SK-N-SH (cell line): Measurements from ENCODE around the gene RNF227. TPM values are rescaled to one million over a fixed set of nuclear protein-coding genes. Genes with fewer than 3 reads are reported as not detected.

Source experiments
- CTCF ChIA-PET: fragments of 300-600, 350-600 bp; formaldehyde crosslinking; extraction: SDS; loops from one replicate; lab custom pipeline; 2021; lab: Yijun Ruan, JAX
- POLR2A ChIA-PET: fragments of 350-600 bp; sonication (Branson Sonifier 250); formaldehyde crosslinking; extraction: SDS; loops from one replicate; lab custom pipeline; 2020; ENCODE audit warnings: antibody characterized with exemption, inconsistent platforms; lab: Yijun Ruan, JAX
- DNase-seq: peaks from one replicate; pipeline ENCODE4 v3.0.0; 2012
- H2AFZ ChIP-seq: fragments of 200-600 bp; sonication (generic); 2 replicates; pipeline ENCODE4 v1.8.1; 2016; ENCODE audit warnings: antibody characterized with exemption, mild to moderate bottlenecking, low read depth
- H3F3A ChIP-seq: fragments of 200-600 bp; sonication (generic); replicated peaks from 2 replicates; pipeline ENCODE3; 2016; ENCODE audit warnings: antibody characterized with exemption, mild to moderate bottlenecking; ENCODE audit not compliant: insufficient read depth
- H3K27ac ChIP-seq, 2 experiments: fragments of 200-500 bp in 1 of 2; fragments of 200-600 bp in 1 of 2; sonication (Bioruptor generic) in 1 of 2; sonication (generic), shearing (Covaris generic) in 1 of 2; 2 replicates each; pipeline versions ENCODE4 v1.5.1 to v1.6.1; 2014 to 2016; ENCODE audit warnings: low read depth in 2 of 2, inconsistent platforms in 1 of 2, low read length in 1 of 2, mild to moderate bottlenecking in 1 of 2, mixed read lengths in 1 of 2
- H3K27me3 ChIP-seq: fragments of 200-600 bp; sonication (generic), shearing (Covaris generic); 2 replicates; pipeline ENCODE4 v1.6.1; 2016; ENCODE audit warnings: mixed run types; ENCODE audit not compliant: insufficient read depth
- H3K36me3 ChIP-seq, 2 experiments: fragments of 200-500 bp in 1 of 2; fragments of 200-600 bp in 1 of 2; sonication (Bioruptor generic) in 1 of 2; sonication (generic) in 1 of 2; replicated peaks in 1 of 2; 2 replicates each; pipeline versions ENCODE3 to v1.5.1; 2014 to 2016; ENCODE audit warnings: low read length in 1 of 2, mild to moderate bottlenecking in 1 of 2; ENCODE audit not compliant: insufficient read depth in 2 of 2, control insufficient read depth in 1 of 2
- H3K4me1 ChIP-seq, 2 experiments: fragments of 200-500 bp in 1 of 2; fragments of 200-600 bp in 1 of 2; sonication (Bioruptor generic) in 1 of 2; sonication (generic), shearing (Covaris generic) in 1 of 2; 2 replicates each; pipeline versions ENCODE4 v1.5.1 to v1.6.1; 2014 to 2016; ENCODE audit warnings: low read depth in 1 of 2, low read length in 1 of 2, mixed run types in 1 of 2; ENCODE audit not compliant: insufficient read depth in 2 of 2, control insufficient read depth in 1 of 2
- H3K4me2 ChIP-seq: fragments of 200-600 bp; sonication (generic), shearing (Covaris generic); 2 replicates; pipeline ENCODE4 v1.6.1; 2017; ENCODE audit warnings: mixed run types
- H3K4me3 ChIP-seq, 2 experiments: fragments of 200-500 bp in 1 of 2; fragments of 200-600 bp in 1 of 2; sonication (Bioruptor generic) in 1 of 2; sonication (generic), shearing (Covaris generic) in 1 of 2; 2 replicates each; pipeline versions ENCODE4 v1.5.1 to v1.8.1; 2014 to 2016; ENCODE audit warnings: low read depth in 2 of 2, inconsistent platforms in 1 of 2, low read length in 1 of 2, mild to moderate bottlenecking in 1 of 2, mixed read lengths in 1 of 2, moderate library complexity in 1 of 2
- H3K79me2 ChIP-seq: fragments of 200-600 bp; sonication (generic); 2 replicates; pipeline ENCODE4 v1.8.1; 2017; ENCODE audit warnings: mild to moderate bottlenecking; ENCODE audit not compliant: insufficient read depth
- H3K9ac ChIP-seq: fragments of 200-600 bp; sonication (generic); 2 replicates; pipeline ENCODE4 v1.6.1; 2017; ENCODE audit warnings: mixed run types
- H3K9me2 ChIP-seq: fragments of 200-600 bp; sonication (generic); 2 replicates; pipeline ENCODE4 v1.6.1; 2017; ENCODE audit warnings: mixed run types
- H3K9me3 ChIP-seq: fragments of 200-600 bp; sonication (generic); 2 replicates; pipeline ENCODE4 v1.6.1; 2017; ENCODE audit warnings: mixed run types, mild to moderate bottlenecking, moderate library complexity
- H4K20me1 ChIP-seq: fragments of 200-600 bp; sonication (generic); 2 replicates; pipeline ENCODE4 v1.6.1; 2017; ENCODE audit warnings: mild to moderate bottlenecking, mixed run types; ENCODE audit not compliant: insufficient read depth
- CHD2 ChIP-seq: fragments of 150-350 bp; IDR thresholded peaks from 2 replicates; pipeline ENCODE4 v1.6.1; 2018; ENCODE audit warnings: low read length; ENCODE audit not compliant: partially characterized antibody
- EP300 ChIP-seq, 2 experiments: IDR thresholded peaks; 2 replicates each; pipeline versions ENCODE4 v1.4.0 to v1.6.1; 2012; ENCODE audit warnings: borderline replicate concordance in 1 of 2, low read depth in 1 of 2, low read length in 1 of 2
- FOXM1 ChIP-seq: IDR thresholded peaks from 2 replicates; pipeline ENCODE4 v1.4.0; 2012; ENCODE audit warnings: low read depth, mild to moderate bottlenecking
- GABPA ChIP-seq: IDR thresholded peaks from 2 replicates; pipeline ENCODE4 v1.4.0; 2012; ENCODE audit warnings: low read depth, mild to moderate bottlenecking
- MXI1 ChIP-seq: IDR thresholded peaks from 2 replicates; pipeline ENCODE4 v1.6.1; 2012; ENCODE audit warnings: mild to moderate bottlenecking, low read depth, low read length, improper control_type of control experiment
- NFIC ChIP-seq: IDR thresholded peaks from 2 replicates; pipeline ENCODE4 v1.4.0; 2012; ENCODE audit warnings: borderline replicate concordance
- NRF1 ChIP-seq: IDR thresholded peaks from 2 replicates; pipeline ENCODE4 v1.6.1; 2012; ENCODE audit warnings: low read depth, mild to moderate bottlenecking, low read length
- POLR2AphosphoS5 ChIP-seq: IDR thresholded peaks from 2 replicates; pipeline ENCODE4 v1.6.1; 2012; ENCODE audit warnings: low read depth, low read length
- RAD21 ChIP-seq: IDR thresholded peaks from 2 replicates; pipeline ENCODE4 v1.6.1; 2012; ENCODE audit warnings: mild to moderate bottlenecking, low read length
- RFX5 ChIP-seq: IDR thresholded peaks from 2 replicates; pipeline ENCODE4 v1.6.1; 2012; ENCODE audit warnings: mild to moderate bottlenecking, improper control_type of control experiment, low read length
- RXRA ChIP-seq: IDR thresholded peaks from 2 replicates; pipeline ENCODE4 v1.4.0; 2012; ENCODE audit warnings: low read depth, mild to moderate bottlenecking, borderline replicate concordance
- SIN3A ChIP-seq: IDR thresholded peaks from 2 replicates; pipeline ENCODE4 v1.6.1; 2012; ENCODE audit warnings: low read depth, mild to moderate bottlenecking, low read length, moderate library complexity, borderline replicate concordance
- SMC3 ChIP-seq: IDR thresholded peaks from 2 replicates; pipeline ENCODE4 v1.6.1; 2012; ENCODE audit warnings: low read depth, low read length, improper control_type of control experiment
- TAF1 ChIP-seq: IDR thresholded peaks from 2 replicates; pipeline ENCODE4 v1.6.1; 2012; ENCODE audit warnings: low read depth, mild to moderate bottlenecking, low read length, moderate library complexity, borderline replicate concordance
- TCF12 ChIP-seq: IDR thresholded peaks from 2 replicates; pipeline ENCODE4 v1.4.0; 2012
- YY1 ChIP-seq: IDR thresholded peaks from 2 replicates; pipeline ENCODE4 v1.4.0; 2012; ENCODE audit warnings: low read depth, mild to moderate bottlenecking
- WGBS: methylation state at CpG from one replicate; pipeline ENCODE4 v1.1.6; 2017; ENCODE audit warnings: low lambda C conversion rate; 5-methylcytosine and 5-hydroxymethylcytosine counted together
- polyA plus RNA-seq, 3 experiments: library from polyadenylated mRNA; depleted of rRNA; stranded (reverse); fragments of >200 nt; gene quantifications; 2 replicates each; pipeline ENCODE4 v1.2.3, GENCODE V29; 2012
- TF ChIP-seq, protein P1 (sequence below): IDR thresholded peaks from 2 replicates; pipeline ENCODE4 v1.4.0; 2012; ENCODE audit warnings: low read depth
- TF ChIP-seq, protein P2 (sequence below): IDR thresholded peaks from 2 replicates; pipeline ENCODE4 v1.6.1; 2012; ENCODE audit warnings: mild to moderate bottlenecking, low read depth, low read length, moderate library complexity
- TF ChIP-seq, protein P3 (sequence below): fragments of 150-350 bp; IDR thresholded peaks from 2 replicates; pipeline ENCODE4 v1.6.1; 2017; ENCODE audit warnings: antibody characterized with exemption, low read length, low read depth, borderline replicate concordance
- TF ChIP-seq, protein P4 (sequence below): IDR thresholded peaks from 2 replicates; pipeline ENCODE4 v1.4.0; 2012; ENCODE audit warnings: low read depth, borderline replicate concordance
- TF ChIP-seq, protein P5 (sequence below): fragments of 200-600 bp; sonication (generic); IDR thresholded peaks from 2 replicates; pipeline ENCODE4 v1.6.1; 2017; ENCODE audit warnings: antibody characterized with exemption, mild to moderate bottlenecking, moderate library complexity
- TF ChIP-seq, protein P6 (sequence below): IDR thresholded peaks from 2 replicates; pipeline ENCODE4; 2012

Gene RNF227
- polyA plus RNA-seq, 1 of the 3 experiments (the other 2 are of a cell fraction), result 7.4 TPM

DNA sequence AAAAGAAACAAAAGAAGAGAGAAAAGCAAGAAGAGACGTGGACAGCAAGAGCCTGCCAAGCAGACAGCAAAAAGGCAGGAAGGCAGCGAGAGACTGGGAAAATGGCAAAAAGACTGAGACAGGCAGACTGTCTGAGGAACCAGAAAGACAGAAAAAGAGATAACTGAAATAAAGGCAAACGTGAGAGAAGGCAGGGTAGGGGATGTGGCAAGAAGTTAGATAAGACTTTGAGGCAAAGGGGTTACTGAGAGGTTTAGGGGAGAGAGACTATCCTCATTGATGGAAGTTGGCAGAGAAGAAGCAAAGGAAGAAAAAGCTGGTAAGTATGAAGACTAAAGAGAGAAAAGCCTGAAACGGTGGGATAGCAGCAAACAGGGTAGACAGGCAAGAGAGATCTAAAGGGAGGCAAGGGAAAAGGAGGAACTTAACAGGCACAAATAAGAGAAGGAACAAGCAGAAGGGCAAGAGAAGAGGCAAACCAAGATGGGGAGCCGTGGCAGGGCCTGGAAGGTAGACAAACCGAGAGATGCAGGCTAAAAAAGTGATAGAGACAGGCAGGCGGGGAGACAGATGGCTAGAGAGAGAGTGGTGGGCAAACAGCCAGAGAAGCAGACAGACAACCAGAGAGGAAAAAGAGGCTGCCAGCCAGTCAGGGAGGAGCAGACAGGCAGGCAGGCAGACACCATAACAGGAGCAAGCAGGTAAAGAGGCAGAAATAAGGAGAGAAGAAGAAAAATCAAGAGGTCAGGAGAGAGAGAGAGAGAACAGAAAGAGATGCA lies 34.6 kb downstream of the RNF227 start:
- Histone ChIP-seq H3K4me3 (0 out of 4 replicates have a peak overlapping the region, but pooled peaks of 1 of the 2 experiments have one; percentile 6), H4K20me1 (no peaks in the 10 kb centered on the region), H3K4me2 (peak overlapping the region; percentile 66), H3K27ac (peak overlapping the region; percentile 69 to 100; a peak in 3 of 4 replicates), H3K9me3 (no peaks in the 10 kb centered on the region), H2AFZ (no peak overlapping the region), H3F3A (peaks cover 24% of the 10 kb centered on the region), H3K79me2 (peaks cover 13% of the 10 kb centered on the region), H3K27me3 (no peaks in the 10 kb centered on the region), H3K36me3 (peaks cover 22 to 38% of the 10 kb centered on the region in 2 experiments), H3K4me1 (peaks cover 13 to 47% of the 10 kb centered on the region in 2 experiments), H3K9me2 (no peaks in the 10 kb centered on the region), H3K9ac (0 out of 2 replicates have a peak overlapping the region, but pooled peaks have one; percentile 10)
- ChIA-PET POLR2A (no interaction called here), CTCF (interaction anchor here (1.9 kb wide), 1 partner anchor 17 kb away, joined by 6 read pairs; no protein-coding TSS in a partner anchor)
- peak; percentile 65 for DNase-seq
- 48% methylated on average over 7 of the region's 7 CpGs for WGBS
- TF ChIP-seq EP300 (IDR thresholded peaks at IDR 0.05; ENCODE audit: borderline replicate concordance in 1 of 2, low read depth in 1 of 2, low read length in 1 of 2) (peak in 1 of 2 experiments; percentile 49; a peak in 1 of 4 replicates), GABPA (no peak), FOXM1 (no peak), YY1 (no peak), CHD2 (no peak), NFIC (no peak), RFX5 (no peak), TCF12 (no peak), MXI1 (no peak), RXRA (no peak), SMC3 (no peak), POLR2AphosphoS5 (no peak), TAF1 (no peak), NRF1 (no peak), SIN3A (no peak), RAD21 (peak; percentile 20; the same call in 1 of the 2 replicates)
- TF ChIP-seq, protein P1, sequence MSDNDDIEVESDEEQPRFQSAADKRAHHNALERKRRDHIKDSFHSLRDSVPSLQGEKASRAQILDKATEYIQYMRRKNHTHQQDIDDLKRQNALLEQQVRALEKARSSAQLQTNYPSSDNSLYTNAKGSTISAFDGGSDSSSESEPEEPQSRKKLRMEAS, result no peak
- TF ChIP-seq, protein P2, sequence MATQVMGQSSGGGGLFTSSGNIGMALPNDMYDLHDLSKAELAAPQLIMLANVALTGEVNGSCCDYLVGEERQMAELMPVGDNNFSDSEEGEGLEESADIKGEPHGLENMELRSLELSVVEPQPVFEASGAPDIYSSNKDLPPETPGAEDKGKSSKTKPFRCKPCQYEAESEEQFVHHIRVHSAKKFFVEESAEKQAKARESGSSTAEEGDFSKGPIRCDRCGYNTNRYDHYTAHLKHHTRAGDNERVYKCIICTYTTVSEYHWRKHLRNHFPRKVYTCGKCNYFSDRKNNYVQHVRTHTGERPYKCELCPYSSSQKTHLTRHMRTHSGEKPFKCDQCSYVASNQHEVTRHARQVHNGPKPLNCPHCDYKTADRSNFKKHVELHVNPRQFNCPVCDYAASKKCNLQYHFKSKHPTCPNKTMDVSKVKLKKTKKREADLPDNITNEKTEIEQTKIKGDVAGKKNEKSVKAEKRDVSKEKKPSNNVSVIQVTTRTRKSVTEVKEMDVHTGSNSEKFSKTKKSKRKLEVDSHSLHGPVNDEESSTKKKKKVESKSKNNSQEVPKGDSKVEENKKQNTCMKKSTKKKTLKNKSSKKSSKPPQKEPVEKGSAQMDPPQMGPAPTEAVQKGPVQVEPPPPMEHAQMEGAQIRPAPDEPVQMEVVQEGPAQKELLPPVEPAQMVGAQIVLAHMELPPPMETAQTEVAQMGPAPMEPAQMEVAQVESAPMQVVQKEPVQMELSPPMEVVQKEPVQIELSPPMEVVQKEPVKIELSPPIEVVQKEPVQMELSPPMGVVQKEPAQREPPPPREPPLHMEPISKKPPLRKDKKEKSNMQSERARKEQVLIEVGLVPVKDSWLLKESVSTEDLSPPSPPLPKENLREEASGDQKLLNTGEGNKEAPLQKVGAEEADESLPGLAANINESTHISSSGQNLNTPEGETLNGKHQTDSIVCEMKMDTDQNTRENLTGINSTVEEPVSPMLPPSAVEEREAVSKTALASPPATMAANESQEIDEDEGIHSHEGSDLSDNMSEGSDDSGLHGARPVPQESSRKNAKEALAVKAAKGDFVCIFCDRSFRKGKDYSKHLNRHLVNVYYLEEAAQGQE, result no peak
- TF ChIP-seq, protein P3, sequence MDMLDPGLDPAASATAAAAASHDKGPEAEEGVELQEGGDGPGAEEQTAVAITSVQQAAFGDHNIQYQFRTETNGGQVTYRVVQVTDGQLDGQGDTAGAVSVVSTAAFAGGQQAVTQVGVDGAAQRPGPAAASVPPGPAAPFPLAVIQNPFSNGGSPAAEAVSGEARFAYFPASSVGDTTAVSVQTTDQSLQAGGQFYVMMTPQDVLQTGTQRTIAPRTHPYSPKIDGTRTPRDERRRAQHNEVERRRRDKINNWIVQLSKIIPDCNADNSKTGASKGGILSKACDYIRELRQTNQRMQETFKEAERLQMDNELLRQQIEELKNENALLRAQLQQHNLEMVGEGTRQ, result no peak
- TF ChIP-seq, protein P4, sequence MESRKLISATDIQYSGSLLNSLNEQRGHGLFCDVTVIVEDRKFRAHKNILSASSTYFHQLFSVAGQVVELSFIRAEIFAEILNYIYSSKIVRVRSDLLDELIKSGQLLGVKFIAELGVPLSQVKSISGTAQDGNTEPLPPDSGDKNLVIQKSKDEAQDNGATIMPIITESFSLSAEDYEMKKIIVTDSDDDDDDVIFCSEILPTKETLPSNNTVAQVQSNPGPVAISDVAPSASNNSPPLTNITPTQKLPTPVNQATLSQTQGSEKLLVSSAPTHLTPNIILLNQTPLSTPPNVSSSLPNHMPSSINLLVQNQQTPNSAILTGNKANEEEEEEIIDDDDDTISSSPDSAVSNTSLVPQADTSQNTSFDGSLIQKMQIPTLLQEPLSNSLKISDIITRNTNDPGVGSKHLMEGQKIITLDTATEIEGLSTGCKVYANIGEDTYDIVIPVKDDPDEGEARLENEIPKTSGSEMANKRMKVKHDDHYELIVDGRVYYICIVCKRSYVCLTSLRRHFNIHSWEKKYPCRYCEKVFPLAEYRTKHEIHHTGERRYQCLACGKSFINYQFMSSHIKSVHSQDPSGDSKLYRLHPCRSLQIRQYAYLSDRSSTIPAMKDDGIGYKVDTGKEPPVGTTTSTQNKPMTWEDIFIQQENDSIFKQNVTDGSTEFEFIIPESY, result no peak
- TF ChIP-seq, protein P5, sequence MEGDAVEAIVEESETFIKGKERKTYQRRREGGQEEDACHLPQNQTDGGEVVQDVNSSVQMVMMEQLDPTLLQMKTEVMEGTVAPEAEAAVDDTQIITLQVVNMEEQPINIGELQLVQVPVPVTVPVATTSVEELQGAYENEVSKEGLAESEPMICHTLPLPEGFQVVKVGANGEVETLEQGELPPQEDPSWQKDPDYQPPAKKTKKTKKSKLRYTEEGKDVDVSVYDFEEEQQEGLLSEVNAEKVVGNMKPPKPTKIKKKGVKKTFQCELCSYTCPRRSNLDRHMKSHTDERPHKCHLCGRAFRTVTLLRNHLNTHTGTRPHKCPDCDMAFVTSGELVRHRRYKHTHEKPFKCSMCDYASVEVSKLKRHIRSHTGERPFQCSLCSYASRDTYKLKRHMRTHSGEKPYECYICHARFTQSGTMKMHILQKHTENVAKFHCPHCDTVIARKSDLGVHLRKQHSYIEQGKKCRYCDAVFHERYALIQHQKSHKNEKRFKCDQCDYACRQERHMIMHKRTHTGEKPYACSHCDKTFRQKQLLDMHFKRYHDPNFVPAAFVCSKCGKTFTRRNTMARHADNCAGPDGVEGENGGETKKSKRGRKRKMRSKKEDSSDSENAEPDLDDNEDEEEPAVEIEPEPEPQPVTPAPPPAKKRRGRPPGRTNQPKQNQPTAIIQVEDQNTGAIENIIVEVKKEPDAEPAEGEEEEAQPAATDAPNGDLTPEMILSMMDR, result no peak
- TF ChIP-seq, protein P6, sequence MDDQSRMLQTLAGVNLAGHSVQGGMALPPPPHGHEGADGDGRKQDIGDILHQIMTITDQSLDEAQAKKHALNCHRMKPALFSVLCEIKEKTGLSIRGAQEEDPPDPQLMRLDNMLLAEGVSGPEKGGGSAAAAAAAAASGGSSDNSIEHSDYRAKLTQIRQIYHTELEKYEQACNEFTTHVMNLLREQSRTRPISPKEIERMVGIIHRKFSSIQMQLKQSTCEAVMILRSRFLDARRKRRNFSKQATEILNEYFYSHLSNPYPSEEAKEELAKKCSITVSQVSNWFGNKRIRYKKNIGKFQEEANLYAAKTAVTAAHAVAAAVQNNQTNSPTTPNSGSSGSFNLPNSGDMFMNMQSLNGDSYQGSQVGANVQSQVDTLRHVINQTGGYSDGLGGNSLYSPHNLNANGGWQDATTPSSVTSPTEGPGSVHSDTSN, result 0 out of 2 replicates have a peak, but pooled peaks have one; percentile 32
